ENCODE measurements around the gene APH1B.

APH1B gene

GRCh38 chr15:63357061-63357460, 79.7 kb downstream of the APH1B start:
- DNase-seq: no peak

- no peak for DNase-seq
These were observed 80.3 kb downstream of the APH1B start for GRCh38 chr15:63357731-63358130.

- no peak for DNase-seq
These were observed 81.0 kb downstream of the APH1B start for GRCh38 chr15:63358241-63359029.
